IMR-90 (cell line): ENCODE measurements around the gene MINK1. TPM values are rescaled to one million over a fixed set of nuclear protein-coding genes. Genes with fewer than 3 reads are reported as not detected.

Experiments used
- ATAC-seq: fragments of 200-7000 bp; cut with Tn5 transposase; 2 replicates; pipeline ENCODE4 v1.9.1; 2020; ENCODE audit warnings: low read depth, mild to moderate bottlenecking, moderate library complexity
- BruUV-seq: library from RNA; stranded (reverse); fragments of 400-500 nt; replicated peaks from 2 replicates; lab custom pipeline; 2021; lab: Mats Ljungman, UMichigan
- CTCF ChIA-PET: fragments of 300-600 bp; formaldehyde crosslinking; extraction: SDS; loops from one replicate; lab custom pipeline; 2021; ENCODE audit warnings: antibody characterized with exemption; lab: Yijun Ruan, JAX
- POLR2A ChIA-PET: fragments of 300-600 bp; sonication (Branson Sonifier 250); formaldehyde crosslinking; loops from one replicate; lab custom pipeline; 2022; ENCODE audit warnings: antibody characterized with exemption; ENCODE audit not compliant: unreplicated experiment; lab: Charles Lee
- DNase-seq: peaks from one replicate; pipeline ENCODE4 v3.0.0; 2013
- H2AFZ ChIP-seq: replicated peaks from 2 replicates; pipeline ENCODE3; 2013; ENCODE audit warnings: low read length, mild to moderate bottlenecking; ENCODE audit not compliant: poor library complexity
- H2AK5ac ChIP-seq: 2 replicates; pipeline ENCODE4 v1.6.1; 2013; ENCODE audit warnings: low read depth, low read length, inconsistent platforms
- H2AK9ac ChIP-seq: replicated peaks from 2 replicates; pipeline ENCODE3; 2013; ENCODE audit warnings: mild to moderate bottlenecking, low read depth, low read length, moderate library complexity; ENCODE audit not compliant: poor library complexity
- H2BK120ac ChIP-seq: 2 replicates; pipeline ENCODE4 v1.6.1; 2013; ENCODE audit warnings: low read depth, low read length, inconsistent platforms
- H2BK15ac ChIP-seq: 3 replicates; pipeline ENCODE4 v1.6.1; 2013; ENCODE audit warnings: low read depth, low read length, inconsistent platforms
- H2BK20ac ChIP-seq: 2 replicates; pipeline ENCODE4 v1.6.1; 2013; ENCODE audit warnings: low read depth, mild to moderate bottlenecking, inconsistent platforms, low read length, moderate library complexity
- H2BK5ac ChIP-seq: 2 replicates; pipeline ENCODE4 v1.6.1; 2013; ENCODE audit warnings: mild to moderate bottlenecking, low read depth, low read length, inconsistent platforms; ENCODE audit not compliant: poor library complexity, severe bottlenecking
- H3K14ac ChIP-seq: replicated peaks from 2 replicates; pipeline ENCODE4 v1.6.1; 2013; ENCODE audit warnings: low read depth, low read length, inconsistent platforms
- H3K18ac ChIP-seq: 2 replicates; pipeline ENCODE4 v1.6.1; 2013; ENCODE audit warnings: low read depth, low read length, control low read depth
- H3K23ac ChIP-seq: 2 replicates; pipeline ENCODE4 v1.6.1; 2013; ENCODE audit warnings: low read depth, low read length, inconsistent platforms
- H3K27ac ChIP-seq: 2 replicates; pipeline ENCODE4 v1.5.1; 2013; ENCODE audit warnings: mild to moderate bottlenecking, control low read depth, low read length; ENCODE audit not compliant: insufficient read depth
- H3K27me3 ChIP-seq: 2 replicates; pipeline ENCODE4 v1.6.1; 2013; ENCODE audit warnings: low read length; ENCODE audit not compliant: control insufficient read depth, insufficient read depth
- H3K36me3 ChIP-seq: 2 replicates; pipeline ENCODE4 v1.6.1; 2013; ENCODE audit warnings: low read length, mixed read lengths; ENCODE audit not compliant: control insufficient read depth, insufficient read depth
- H3K4ac ChIP-seq: 2 replicates; pipeline ENCODE4 v1.6.1; 2013; ENCODE audit warnings: low read depth, low read length, inconsistent platforms
- H3K4me1 ChIP-seq: 2 replicates; pipeline ENCODE4 v1.6.1; 2013; ENCODE audit warnings: low read length, mixed read lengths; ENCODE audit not compliant: control insufficient read depth, insufficient read depth
- H3K4me2 ChIP-seq: 2 replicates; pipeline ENCODE4 v1.6.1; 2013; ENCODE audit warnings: low read depth, mild to moderate bottlenecking, control low read depth, low read length, moderate library complexity
- H3K4me3 ChIP-seq: 2 replicates; pipeline ENCODE4 v1.5.1; 2013; ENCODE audit warnings: low read depth, mild to moderate bottlenecking, control low read depth, low read length, moderate library complexity; ENCODE audit not compliant: insufficient read depth
- H3K56ac ChIP-seq: 2 replicates; pipeline ENCODE4 v1.6.1; 2013; ENCODE audit warnings: low read length, inconsistent platforms; ENCODE audit not compliant: insufficient read depth; ENCODE audit errors: extremely low read depth
- H3K79me1 ChIP-seq, 2 experiments: 2 replicates each; pipeline ENCODE4 v1.6.1; 2013; ENCODE audit warnings: low read length in 2 of 2, inconsistent platforms in 1 of 2, low read depth in 1 of 2
- H3K9ac ChIP-seq: 2 replicates; pipeline ENCODE4 v1.6.1; 2013; ENCODE audit warnings: low read depth, low read length, control low read depth
- H3K9me1 ChIP-seq: 2 replicates; pipeline ENCODE4 v1.6.1; 2013; ENCODE audit warnings: low read length, inconsistent platforms; ENCODE audit not compliant: insufficient read depth
- H3K9me3 ChIP-seq: 2 replicates; pipeline ENCODE4 v1.6.1; 2013; ENCODE audit warnings: low read length; ENCODE audit not compliant: control insufficient read depth, insufficient read depth
- H4K20me1 ChIP-seq: 2 replicates; pipeline ENCODE4 v1.6.1; 2013; ENCODE audit warnings: low read length, inconsistent platforms; ENCODE audit not compliant: insufficient read depth
- H4K5ac ChIP-seq: 2 replicates; pipeline ENCODE4 v1.6.1; 2013; ENCODE audit warnings: mild to moderate bottlenecking, low read depth, low read length, control low read depth
- H4K8ac ChIP-seq, 2 experiments: 2 replicates each; pipeline ENCODE4 v1.6.1; 2013; ENCODE audit warnings: low read depth in 2 of 2, low read length in 2 of 2, control low read depth in 1 of 2, inconsistent platforms in 1 of 2
- H4K91ac ChIP-seq: 2 replicates; pipeline ENCODE4 v1.6.1; 2013; ENCODE audit warnings: low read depth, low read length, inconsistent platforms; ENCODE audit not compliant: insufficient read depth
- BHLHE40 ChIP-seq: fragments of 150-350 bp; IDR thresholded peaks from 2 replicates; pipeline ENCODE4 v1.6.1; 2016; ENCODE audit warnings: mild to moderate bottlenecking, low read depth, low read length
- CEBPB ChIP-seq: IDR thresholded peaks from 2 replicates; pipeline ENCODE4 v1.6.1; 2012; ENCODE audit warnings: low read depth, low read length, improper control_type of control experiment
- CHD1 ChIP-seq: IDR thresholded peaks from 2 replicates; pipeline ENCODE4 v1.6.1; 2012; ENCODE audit warnings: low read depth, low read length, improper control_type of control experiment
- ELK1 ChIP-seq: fragments of 150-350 bp; IDR thresholded peaks from 2 replicates; pipeline ENCODE4 v1.6.1; 2016; ENCODE audit warnings: low read depth, mild to moderate bottlenecking, low read length, moderate library complexity, borderline replicate concordance
- FOS ChIP-seq: fragments of 150-350 bp; IDR thresholded peaks from 2 replicates; pipeline ENCODE4 v1.6.1; 2016; ENCODE audit warnings: low read depth, low read length
- MAFK ChIP-seq: IDR thresholded peaks from 2 replicates; pipeline ENCODE4 v1.6.1; 2012; ENCODE audit warnings: low read depth, low read length, improper control_type of control experiment
- MAZ ChIP-seq: IDR thresholded peaks from 2 replicates; pipeline ENCODE4 v1.6.1; 2012; ENCODE audit warnings: low read depth, mild to moderate bottlenecking, low read length, improper control_type of control experiment, moderate library complexity, borderline replicate concordance
- MXI1 ChIP-seq: IDR thresholded peaks from 2 replicates; pipeline ENCODE4 v1.6.1; 2012; ENCODE audit warnings: low read depth, mild to moderate bottlenecking, low read length, moderate library complexity, borderline replicate concordance
- NFE2L2 ChIP-seq: fragments of 150-350 bp; IDR thresholded peaks from 2 replicates; pipeline ENCODE4 v1.6.1; 2016; ENCODE audit warnings: low read depth, mild to moderate bottlenecking, low read length
- POLR2A ChIP-seq: IDR thresholded peaks from 2 replicates; pipeline ENCODE4 v1.6.1; 2012; ENCODE audit warnings: mild to moderate bottlenecking, low read depth, low read length
- RAD21 ChIP-seq: IDR thresholded peaks from 2 replicates; pipeline ENCODE4 v1.6.1; 2012; ENCODE audit warnings: low read length, improper control_type of control experiment
- RCOR1 ChIP-seq: IDR thresholded peaks from 2 replicates; pipeline ENCODE4 v1.6.1; 2012; ENCODE audit warnings: mild to moderate bottlenecking, low read length, improper control_type of control experiment; ENCODE audit not compliant: insufficient replicate concordance
- RFX5 ChIP-seq: IDR thresholded peaks from 2 replicates; pipeline ENCODE4 v1.8.0; 2012; ENCODE audit warnings: low read depth, mild to moderate bottlenecking, low read length, moderate library complexity
- SMC3 ChIP-seq: fragments of 150-350 bp; IDR thresholded peaks from 2 replicates; pipeline ENCODE4 v1.6.1; 2016; ENCODE audit warnings: low read depth, mild to moderate bottlenecking, antibody characterized with exemption, low read length, moderate library complexity
- USF2 ChIP-seq: fragments of 150-350 bp; IDR thresholded peaks from 2 replicates; pipeline ENCODE4 v1.6.1; 2017; ENCODE audit warnings: mild to moderate bottlenecking, antibody characterized with exemption, low read length, low read depth
- WGBS, 2 experiments: methylation state at CpG; one replicate each; pipeline versions ENCODE4 v1.1.5 to v1.1.7; 2013; ENCODE audit warnings: missing lambda C conversion rate in 2 of 2; ENCODE audit not compliant: insufficient read length in 1 of 2; ENCODE audit errors: extremely low coverage in 2 of 2; 5-methylcytosine and 5-hydroxymethylcytosine counted together
- dilution Hi-C: fragments of 300-500 bp; cut with HindIII; formaldehyde crosslinking; loops from one replicate; pipeline ENCODE4 v1.14.3; 2018; ENCODE audit warnings: low sequenced_read_pairs; ENCODE audit not compliant: unreplicated experiment
- in situ Hi-C: fragments of 300-500 bp; cut with MboI; formaldehyde crosslinking; loops from 3 replicates; pipeline ENCODE4 v1.14.3; 2019; ENCODE audit warnings: low sequenced_read_pairs, inconsistent platforms, mixed read lengths
- intact Hi-C: fragments of 100-400 bp; cut with micrococcal nuclease; formaldehyde crosslinking; loops from 2 replicates; pipeline ENCODE4 v1.10.0; 2022
- polyA plus RNA-seq, 3 experiments: library from polyadenylated mRNA; depleted of rRNA; stranded (reverse); fragments of >200 nt; gene quantifications; 2 replicates each; pipeline ENCODE4 v1.2.3, GENCODE V29; 2012; ENCODE audit warnings: low replicate concordance in 1 of 3
- total RNA-seq: library from RNA; depleted of rRNA; stranded (reverse); fragments of >200 nt; gene quantifications from 2 replicates; pipeline ENCODE4 v1.2.3, GENCODE V29; 2012

MINK1 gene
- total and polyA plus RNA-seq, 2 of the 4 experiments (the other 2 are of a cell fraction) = 12.2 to 40.9 TPM

DNA sequence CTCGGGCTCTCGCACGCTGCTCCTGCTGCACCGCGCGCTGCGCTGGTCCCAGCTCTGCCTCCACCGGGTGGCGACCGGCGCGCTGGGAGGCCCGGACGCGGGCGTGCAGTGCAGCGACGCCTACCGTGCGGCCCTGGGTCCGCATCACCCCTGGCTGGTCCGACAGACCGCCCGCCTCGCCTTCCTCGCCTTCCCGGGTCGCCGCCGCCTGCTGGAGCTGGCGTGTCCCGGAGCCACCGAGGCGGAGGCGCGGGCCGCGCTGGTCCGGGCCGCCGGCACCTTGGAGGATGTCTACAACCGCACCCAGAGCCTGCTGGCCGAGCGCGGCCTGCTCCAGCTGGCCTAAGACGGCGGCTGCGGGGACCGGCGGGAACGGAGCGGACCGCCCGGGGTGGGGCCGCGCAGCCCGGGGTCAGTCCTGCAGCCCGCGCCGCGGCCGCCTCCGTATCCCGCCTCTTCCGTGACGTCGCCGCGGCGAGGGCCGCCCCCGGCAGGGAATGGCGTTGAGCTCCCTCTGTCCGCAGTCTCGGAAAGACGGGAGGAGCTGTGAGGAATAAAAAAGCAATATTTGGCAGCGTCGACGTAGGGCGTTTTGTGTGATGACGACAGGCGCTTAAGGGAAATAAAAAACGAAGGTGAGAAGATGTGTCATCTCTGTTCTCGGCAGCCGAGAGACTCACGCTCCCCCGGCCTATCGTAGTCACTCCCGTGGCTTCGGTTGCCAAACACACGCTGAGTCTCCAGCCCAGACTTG is 43.0 kb upstream of the MINK1 start:
- POLR2A ChIA-PET = no interaction called here
- ATAC-seq = peak; percentile 95
- Histone ChIP-seq H3K14ac (peak overlapping the region; percentile 16; the same call in 1 of the 2 replicates), H3K79me1 (peaks cover 0 to 5% of the 10 kb centered on the region in 2 experiments; a peak in 2 of 4 replicates), H4K8ac (peak overlapping the region; percentile 68 to 81; a peak in 2 of 4 replicates), H3K4me2 (peak overlapping the region; percentile 78), H2BK120ac (peak overlapping the region; percentile 52; the same call in 1 of the 2 replicates), H3K23ac (peak overlapping the region; percentile 2), H3K4me1 (peaks cover 5% of the 10 kb centered on the region; the same call in 1 of the 2 replicates), H3K4ac (peak overlapping the region; percentile 22; the same call in 1 of the 2 replicates), H3K27ac (peak overlapping the region; percentile 72), H3K9me1 (peaks cover 4% of the 10 kb centered on the region), H2AK9ac (peak overlapping the region; percentile 87), H2BK20ac (no peak overlapping the region), H3K9me3 (no peaks in the 10 kb centered on the region), H2BK15ac (no peak overlapping the region), H2AFZ (peak overlapping the region; percentile 99), H3K9ac (peak overlapping the region; percentile 49), H3K18ac (no peak overlapping the region), H3K36me3 (no peaks in the 10 kb centered on the region), H2AK5ac (0 out of 2 replicates have a peak overlapping the region, but pooled peaks have one; percentile 16), H3K27me3 (peaks cover 15% of the 10 kb centered on the region), H4K5ac (peak overlapping the region; percentile 0; the same call in 1 of the 2 replicates), H3K4me3 (peak overlapping the region; percentile 64), H2BK5ac (peak overlapping the region; percentile 81), H4K91ac (no peak overlapping the region; the same call in 1 of the 2 replicates), H3K56ac (no peak overlapping the region), H4K20me1 (no peaks in the 10 kb centered on the region)
- CTCF ChIA-PET = interaction anchor here (0.5 to 1.5 kb wide), 11 partner anchors 10 to 1152 kb away, joined by 3 to 6 read pairs (median 3); no protein-coding TSS in a partner anchor
- WGBS, 2 experiments = 0% methylated on average over 44 of the region's 91 CpGs; no CpG with 5 or more reads in 1 of the 2 experiments
- dilution Hi-C loops (no loop called here), in situ Hi-C loops (loop anchor here (5.0 kb wide), 1 partner anchor 92 kb away; no protein-coding TSS in a partner anchor), intact Hi-C loops (loop anchor here (1.0 kb wide), 2 partner anchors 80 to 86 kb away; partner anchors contain the start of genes ARRB2 and PELP1)
- DNase-seq = peak; percentile 93
- no TSS peak for BruUV-seq
- TF ChIP-seq NFE2L2 = no peak
- TF ChIP-seq ELK1 = no peak
- no peak for TF ChIP-seq USF2
- TF ChIP-seq RAD21 = peak; percentile 53
- TF ChIP-seq MXI1 = peak; percentile 59; the same call in 1 of the 2 replicates
- no peak for TF ChIP-seq RFX5
- TF ChIP-seq MAZ = peak; percentile 62; the same call in 1 of the 2 replicates
- TF ChIP-seq RCOR1 = no peak
- TF ChIP-seq FOS = peak; percentile 41; the same call in 1 of the 2 replicates
- TF ChIP-seq POLR2A = peak; percentile 49; the same call in 1 of the 2 replicates
- no peak for TF ChIP-seq CHD1
- peak; percentile 78 for TF ChIP-seq CEBPB
- peak; percentile 55 for TF ChIP-seq SMC3
- TF ChIP-seq MAFK = no peak
- peak; percentile 67 for TF ChIP-seq BHLHE40
